GM23338 (cell line): ENCODE measurements around the gene VAPA.

Experiments
- EZH2 ChIP-seq: fragments of 200-600 bp; sonication (generic); IDR thresholded peaks from one replicate; pipeline ENCODE4 v1.8.0; 2017; ENCODE audit warnings: antibody characterized with exemption, mild to moderate bottlenecking, low read depth; ENCODE audit not compliant: unreplicated experiment
- JUNB ChIP-seq: IDR thresholded peaks from one replicate; pipeline ENCODE4 v1.6.1; 2016; ENCODE audit warnings: antibody characterized with exemption; ENCODE audit not compliant: unreplicated experiment
- POLR2AphosphoS5 ChIP-seq: IDR thresholded peaks from 2 replicates; pipeline ENCODE4 v1.6.1; 2016; ENCODE audit warnings: antibody characterized with exemption, low read depth
- STAT1 ChIP-seq: IDR thresholded peaks from one replicate; pipeline ENCODE4 v1.6.1; 2016; ENCODE audit warnings: antibody characterized with exemption; ENCODE audit not compliant: unreplicated experiment
- ZNF331 ChIP-seq: fragments of 250-450 bp; sonication (Bioruptor Pico); IDR thresholded peaks from 2 replicates; pipeline ENCODE4 v1.5.0; 2020; ENCODE audit warnings: low read depth, mild to moderate bottlenecking, moderate library complexity
- TF ChIP-seq, protein P1 (sequence below), 2 experiments: fragments of 200-600 bp in 1 of 2; sonication (generic) in 1 of 2; conservative IDR thresholded peaks; 2 replicates each; pipeline versions ENCODE4 v1.5.1 to v1.6.1; 2016 to 2017; ENCODE audit warnings: antibody characterized with exemption in 2 of 2, low read depth in 2 of 2, mild to moderate bottlenecking in 2 of 2, moderate library complexity in 1 of 2
- TF ChIP-seq, protein P2 (sequence below): IDR thresholded peaks from one replicate; pipeline ENCODE4 v1.6.1; 2018; ENCODE audit warnings: antibody characterized with exemption; ENCODE audit not compliant: unreplicated experiment

GRCh38 chr18:9926223-9926894 is 12.5 kb downstream of the VAPA start:
- no peak for TF ChIP-seq STAT1
- TF ChIP-seq POLR2AphosphoS5 = no peak
- TF ChIP-seq, protein P1, sequence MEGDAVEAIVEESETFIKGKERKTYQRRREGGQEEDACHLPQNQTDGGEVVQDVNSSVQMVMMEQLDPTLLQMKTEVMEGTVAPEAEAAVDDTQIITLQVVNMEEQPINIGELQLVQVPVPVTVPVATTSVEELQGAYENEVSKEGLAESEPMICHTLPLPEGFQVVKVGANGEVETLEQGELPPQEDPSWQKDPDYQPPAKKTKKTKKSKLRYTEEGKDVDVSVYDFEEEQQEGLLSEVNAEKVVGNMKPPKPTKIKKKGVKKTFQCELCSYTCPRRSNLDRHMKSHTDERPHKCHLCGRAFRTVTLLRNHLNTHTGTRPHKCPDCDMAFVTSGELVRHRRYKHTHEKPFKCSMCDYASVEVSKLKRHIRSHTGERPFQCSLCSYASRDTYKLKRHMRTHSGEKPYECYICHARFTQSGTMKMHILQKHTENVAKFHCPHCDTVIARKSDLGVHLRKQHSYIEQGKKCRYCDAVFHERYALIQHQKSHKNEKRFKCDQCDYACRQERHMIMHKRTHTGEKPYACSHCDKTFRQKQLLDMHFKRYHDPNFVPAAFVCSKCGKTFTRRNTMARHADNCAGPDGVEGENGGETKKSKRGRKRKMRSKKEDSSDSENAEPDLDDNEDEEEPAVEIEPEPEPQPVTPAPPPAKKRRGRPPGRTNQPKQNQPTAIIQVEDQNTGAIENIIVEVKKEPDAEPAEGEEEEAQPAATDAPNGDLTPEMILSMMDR (conservative IDR thresholded peaks at IDR 0.05; ENCODE audit: low read depth in 2 of 2) = no peak
- no peak for TF ChIP-seq JUNB
- TF ChIP-seq, protein P2, sequence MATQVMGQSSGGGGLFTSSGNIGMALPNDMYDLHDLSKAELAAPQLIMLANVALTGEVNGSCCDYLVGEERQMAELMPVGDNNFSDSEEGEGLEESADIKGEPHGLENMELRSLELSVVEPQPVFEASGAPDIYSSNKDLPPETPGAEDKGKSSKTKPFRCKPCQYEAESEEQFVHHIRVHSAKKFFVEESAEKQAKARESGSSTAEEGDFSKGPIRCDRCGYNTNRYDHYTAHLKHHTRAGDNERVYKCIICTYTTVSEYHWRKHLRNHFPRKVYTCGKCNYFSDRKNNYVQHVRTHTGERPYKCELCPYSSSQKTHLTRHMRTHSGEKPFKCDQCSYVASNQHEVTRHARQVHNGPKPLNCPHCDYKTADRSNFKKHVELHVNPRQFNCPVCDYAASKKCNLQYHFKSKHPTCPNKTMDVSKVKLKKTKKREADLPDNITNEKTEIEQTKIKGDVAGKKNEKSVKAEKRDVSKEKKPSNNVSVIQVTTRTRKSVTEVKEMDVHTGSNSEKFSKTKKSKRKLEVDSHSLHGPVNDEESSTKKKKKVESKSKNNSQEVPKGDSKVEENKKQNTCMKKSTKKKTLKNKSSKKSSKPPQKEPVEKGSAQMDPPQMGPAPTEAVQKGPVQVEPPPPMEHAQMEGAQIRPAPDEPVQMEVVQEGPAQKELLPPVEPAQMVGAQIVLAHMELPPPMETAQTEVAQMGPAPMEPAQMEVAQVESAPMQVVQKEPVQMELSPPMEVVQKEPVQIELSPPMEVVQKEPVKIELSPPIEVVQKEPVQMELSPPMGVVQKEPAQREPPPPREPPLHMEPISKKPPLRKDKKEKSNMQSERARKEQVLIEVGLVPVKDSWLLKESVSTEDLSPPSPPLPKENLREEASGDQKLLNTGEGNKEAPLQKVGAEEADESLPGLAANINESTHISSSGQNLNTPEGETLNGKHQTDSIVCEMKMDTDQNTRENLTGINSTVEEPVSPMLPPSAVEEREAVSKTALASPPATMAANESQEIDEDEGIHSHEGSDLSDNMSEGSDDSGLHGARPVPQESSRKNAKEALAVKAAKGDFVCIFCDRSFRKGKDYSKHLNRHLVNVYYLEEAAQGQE = no peak
- no peak for TF ChIP-seq EZH2
- no peak for TF ChIP-seq ZNF331
